HG02943 (cell line): Measurements from ENCODE around the gene SPAAR.
"Not testable (repeated sequence)": the region's sequence is repeated elsewhere in the genome, so short reads cannot be mapped to it uniquely, and the experiment has no call there.

Experiments
- ATAC-seq: cut with Tn5 transposase; IDR thresholded peaks from one replicate; pipeline ENCODE4 v1.9.1; 2021; ENCODE audit warnings: mild to moderate bottlenecking, low read depth, moderate library complexity; ENCODE audit not compliant: unreplicated experiment

Gene SPAAR

DNA sequence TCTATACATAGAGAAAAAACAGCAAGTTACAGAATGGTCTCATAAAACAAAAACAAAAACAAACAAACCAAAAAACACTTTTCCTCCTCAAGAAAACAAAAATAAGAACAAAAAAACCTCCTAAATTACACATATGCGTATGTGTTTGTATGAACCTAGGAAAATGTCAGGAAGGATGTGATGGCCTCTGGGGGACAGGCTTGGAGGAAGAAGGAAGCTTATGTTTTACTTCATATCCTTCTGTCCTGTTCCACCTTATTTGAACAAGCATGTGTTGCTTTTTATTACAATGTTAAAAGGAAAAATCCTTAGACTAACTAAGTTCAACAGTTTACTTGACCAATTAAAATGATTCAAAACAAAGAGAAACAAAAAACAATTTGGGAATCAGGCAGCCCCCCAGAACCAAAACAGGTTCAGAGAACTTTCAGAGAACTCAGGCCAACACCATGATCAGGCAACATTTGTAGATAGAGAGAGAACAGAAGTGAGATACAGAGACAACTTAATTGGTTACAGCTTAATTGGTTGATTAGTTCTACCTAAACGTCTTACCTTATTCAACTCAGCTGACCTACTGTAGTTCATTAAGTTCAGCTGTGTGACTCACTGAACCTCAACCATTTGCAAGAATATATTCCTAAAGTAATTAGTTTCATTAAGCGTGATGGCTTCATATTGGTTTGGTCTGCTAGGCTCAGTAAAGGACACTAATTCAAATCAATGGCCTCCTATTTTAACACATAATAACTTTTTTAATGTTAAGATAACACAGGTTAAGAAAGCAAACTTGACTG is 10.1 kb downstream of the SPAAR start:
- ATAC-seq = no peak

DNA sequence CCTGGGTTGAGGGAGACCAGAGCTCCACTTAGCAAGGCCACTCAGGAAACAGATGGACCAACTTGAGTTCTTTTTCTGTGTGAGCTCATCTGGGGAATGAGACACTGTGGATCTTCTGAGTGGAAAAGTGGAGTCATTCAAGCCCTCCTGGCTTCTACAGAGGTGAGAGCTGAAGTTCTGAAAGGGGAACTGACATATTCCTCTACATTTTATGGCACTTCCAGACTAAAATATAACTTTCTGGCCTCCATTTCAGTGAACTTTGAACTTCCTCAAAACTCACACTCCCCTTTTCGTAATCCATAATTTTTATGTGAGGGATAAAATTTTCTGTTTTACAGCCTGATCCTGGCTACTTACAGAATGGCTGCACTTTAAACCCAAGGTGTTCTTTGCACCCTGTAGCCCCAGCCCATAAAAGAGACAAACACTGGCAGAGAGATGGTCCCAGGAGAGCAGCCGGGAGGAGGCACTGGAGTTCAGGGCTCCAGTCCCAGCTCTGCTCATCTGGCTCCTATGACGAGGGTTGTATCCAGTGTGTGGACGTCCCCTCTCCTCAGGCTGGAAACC is 10.8 kb downstream of the SPAAR start:
- ATAC-seq = no peak

GRCh38 chr9:35923598-35923926 is 14.3 kb downstream of the SPAAR start:
- no peak for ATAC-seq

DNA sequence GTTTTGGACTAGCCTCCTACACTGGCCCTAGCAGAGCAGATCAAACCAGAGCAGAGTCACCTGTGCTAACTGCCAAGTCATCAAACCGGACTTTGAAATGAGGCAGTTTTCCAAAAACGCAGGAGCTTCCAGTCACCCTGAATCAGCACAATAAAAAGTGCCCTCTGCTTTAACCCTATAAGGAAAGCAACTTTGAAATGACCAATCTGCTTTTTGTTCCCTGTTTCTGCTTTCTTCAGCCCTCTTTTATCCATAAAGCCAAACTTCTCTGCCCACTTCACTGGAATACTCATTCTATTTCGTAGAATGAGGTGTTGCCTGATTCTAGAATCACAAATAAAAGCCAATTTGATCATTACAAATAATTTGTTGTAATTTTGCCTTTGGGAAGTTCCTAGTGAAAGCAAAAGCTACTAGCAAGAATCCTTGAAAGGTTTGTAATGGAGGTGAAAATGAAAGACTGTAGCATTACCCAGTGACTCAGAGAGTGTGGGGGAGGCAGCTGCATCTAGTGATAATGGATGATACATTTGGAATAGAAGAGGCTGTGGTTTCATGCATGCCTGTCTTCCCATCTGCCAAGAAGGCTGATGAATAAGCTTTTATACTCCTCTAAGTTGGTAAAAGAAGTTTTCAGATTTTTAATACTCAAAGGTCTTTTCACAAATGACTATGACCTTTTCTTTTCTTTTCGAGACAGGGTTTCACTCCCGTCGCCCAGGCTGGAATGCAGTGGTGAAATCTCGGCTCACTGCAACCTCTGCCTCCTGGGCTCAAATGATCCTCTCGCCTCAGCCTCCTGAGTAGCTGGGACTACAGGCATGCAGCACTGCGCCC is 14.9 kb downstream of the SPAAR start:
- no peak for ATAC-seq

- ATAC-seq = no peak
These were observed 19.5 kb downstream of the SPAAR start for GRCh38 chr9:35928591-35929452.

DNA sequence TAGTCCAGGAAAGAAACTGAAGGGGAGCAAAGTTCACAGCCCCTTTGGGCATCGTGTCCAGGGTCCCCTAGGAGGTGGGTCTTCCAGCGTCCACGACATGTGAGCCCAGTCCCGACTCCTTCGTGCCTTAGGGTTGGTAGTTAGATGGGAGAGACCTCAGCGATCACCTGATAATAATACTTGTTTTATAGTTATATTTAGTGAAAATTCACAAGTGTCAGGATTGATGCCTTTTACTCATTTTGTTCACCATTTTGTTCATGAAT is 20.1 kb downstream of the SPAAR start:
- ATAC-seq = no peak

GRCh38 chr9:35930521-35930920 is 21.2 kb downstream of the SPAAR start:
- ATAC-seq = no peak

GRCh38 chr9:35930989-35931388 is 21.7 kb downstream of the SPAAR start:
- no peak for ATAC-seq

GRCh38 chr9:35932735-35933134 is 23.4 kb downstream of the SPAAR start:
- no peak for ATAC-seq

DNA sequence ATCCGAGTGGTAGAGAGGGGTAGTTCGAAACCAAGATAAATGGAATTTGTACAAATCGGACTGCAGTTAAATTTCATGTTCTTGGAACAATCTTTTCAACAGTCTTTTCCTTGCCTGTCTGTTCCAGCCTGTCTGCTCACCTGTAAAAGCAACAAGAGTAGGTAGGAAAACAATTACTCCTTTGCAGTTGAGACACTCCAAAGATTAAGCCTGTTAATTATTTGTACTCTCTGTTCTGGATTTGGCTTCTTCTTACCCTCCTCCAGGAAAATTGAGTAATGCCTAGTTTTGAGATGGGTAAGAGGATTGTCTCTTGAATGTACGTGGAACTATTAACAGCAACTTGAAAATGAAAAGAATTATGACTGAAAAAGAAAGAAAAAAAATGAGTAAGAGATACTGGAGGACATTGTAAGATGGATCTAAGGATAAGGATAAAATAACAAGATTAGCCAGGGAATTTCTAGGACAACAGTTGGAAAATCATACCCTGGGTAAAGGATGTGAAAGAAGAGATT is 24.3 kb downstream of the SPAAR start:
- no peak for ATAC-seq

DNA sequence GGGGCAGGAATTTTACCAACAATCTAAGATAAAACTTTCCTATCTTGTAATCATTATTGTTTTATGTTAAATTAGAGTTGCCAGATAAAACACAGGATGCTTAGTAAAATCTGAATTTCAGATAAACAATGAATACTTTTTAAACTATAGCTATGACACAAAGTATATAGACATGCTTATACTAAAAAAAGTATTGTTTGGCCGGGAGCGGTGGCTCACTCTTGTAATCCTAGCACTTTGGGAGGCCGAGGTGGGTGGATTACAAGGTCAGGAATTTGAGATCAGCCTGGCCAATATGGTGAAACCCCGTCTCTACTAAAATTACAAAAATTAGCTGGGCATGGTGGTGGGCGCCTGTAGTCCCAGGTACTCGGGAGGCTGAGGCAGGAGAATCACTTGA is 24.8 kb downstream of the SPAAR start:
- ATAC-seq = not testable (repeated sequence)

DNA sequence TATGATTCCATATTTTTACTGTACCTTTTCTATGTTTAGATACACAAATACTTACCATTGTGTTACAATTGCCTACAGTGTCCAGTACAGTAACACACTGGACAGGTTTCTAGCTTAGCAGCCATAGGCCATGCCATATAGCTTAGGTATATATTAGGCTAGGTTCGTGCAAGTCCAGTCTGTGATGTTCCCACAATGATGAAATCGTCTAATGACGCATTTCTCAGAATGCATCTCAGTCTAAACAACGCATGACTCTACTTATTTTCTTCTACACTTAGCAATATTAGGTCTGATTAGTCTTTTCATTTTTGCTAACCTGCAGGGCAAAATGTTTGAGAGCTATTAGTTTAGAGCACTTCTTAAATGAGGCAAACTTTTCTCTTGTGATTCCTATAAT is 26.0 kb downstream of the SPAAR start:
- ATAC-seq = no peak

DNA sequence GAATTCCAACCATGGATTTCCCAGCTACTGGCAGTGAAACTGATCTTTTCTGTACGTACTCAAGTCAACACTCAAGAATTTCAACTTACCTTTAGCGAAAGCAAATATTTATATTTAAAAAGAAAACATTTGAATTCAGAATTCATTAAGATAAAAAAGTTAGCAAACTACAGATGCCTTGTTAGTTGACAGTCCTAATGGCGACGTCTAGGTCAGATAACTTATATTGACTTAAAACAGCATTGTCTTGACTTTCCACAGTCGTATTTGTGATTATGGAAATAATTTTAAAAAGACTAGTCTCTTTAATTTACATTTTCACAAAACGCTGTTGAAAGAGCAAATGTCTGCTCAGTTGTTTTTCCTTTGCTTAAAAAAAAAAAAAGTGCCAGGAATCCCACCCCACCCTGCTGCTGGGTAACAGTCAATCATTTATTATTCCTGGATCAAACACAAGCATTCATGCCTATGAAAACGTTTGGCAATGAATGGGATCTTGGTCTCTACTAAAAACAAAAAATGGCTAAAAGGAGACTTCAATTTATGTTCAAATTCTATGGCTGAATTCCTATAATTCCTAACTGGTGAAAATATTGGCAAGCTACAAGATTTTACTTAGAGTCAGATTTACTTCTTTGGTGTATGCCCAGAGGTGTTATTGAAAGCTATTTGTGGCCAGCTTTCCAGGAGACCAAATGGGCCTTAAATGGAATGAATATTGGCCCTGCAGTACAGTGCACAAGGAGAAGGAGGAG is 26.6 kb downstream of the SPAAR start:
- ATAC-seq = no peak

DNA sequence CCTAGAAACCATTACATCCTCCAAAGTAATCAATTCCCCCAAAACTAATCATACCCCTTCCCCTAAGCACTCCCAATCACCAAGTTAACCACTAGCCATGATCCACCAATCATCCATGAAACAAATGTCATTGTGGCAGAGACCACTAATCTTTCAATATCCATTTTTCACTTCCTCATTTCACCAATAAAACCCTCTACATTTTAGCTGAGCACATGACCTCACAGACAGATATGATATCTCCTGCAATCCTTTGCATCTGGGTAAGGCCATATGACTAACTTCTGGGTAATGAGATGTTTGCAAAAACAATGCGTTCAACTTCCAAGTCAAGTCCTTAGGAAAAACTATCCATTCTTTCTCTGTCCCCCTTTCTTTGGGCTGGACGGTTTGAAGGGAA is 27.9 kb downstream of the SPAAR start:
- ATAC-seq = no peak

DNA sequence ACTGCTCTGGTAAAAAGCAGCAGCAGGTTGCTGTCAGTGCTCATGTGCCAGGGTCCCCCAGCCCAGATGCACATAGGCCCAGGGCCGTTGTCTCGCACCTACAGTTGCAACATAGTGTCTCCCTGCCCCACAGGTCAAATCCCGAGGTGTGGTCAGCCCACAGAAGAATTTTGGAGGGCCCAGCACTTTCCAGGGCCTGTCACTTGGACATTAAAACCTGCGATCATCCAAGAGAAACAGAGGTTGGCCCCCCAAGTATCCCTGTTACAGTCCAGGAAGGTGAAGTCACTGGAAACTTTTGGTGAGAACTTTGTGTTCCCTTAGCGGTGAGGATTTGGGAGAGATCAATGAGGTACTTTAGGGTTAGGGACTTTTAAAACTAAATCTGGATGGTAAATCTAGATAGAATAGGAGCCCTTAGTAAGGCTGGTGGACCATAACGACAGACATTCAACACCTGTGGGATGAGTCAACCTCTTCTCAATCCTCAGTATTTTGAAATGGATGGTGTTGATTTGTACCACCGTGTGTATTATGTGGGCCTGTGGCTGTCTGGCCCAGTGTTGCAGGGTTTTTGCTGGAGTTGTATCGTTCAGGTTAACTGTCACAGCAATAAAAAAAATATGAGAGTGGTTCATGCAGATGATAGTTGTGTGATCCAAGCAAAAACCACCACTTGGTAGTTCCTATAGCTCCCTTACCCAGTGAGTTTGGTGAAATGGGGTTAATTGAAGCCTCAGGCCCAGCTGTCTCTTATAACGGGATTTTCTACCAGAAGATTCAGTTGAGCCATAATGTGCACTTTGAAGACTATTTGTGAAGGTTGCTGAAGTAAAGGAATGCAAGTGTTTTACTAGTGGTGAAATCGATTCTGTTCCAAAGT is 29.4 kb downstream of the SPAAR start:
- ATAC-seq = no peak

GRCh38 chr9:35939679-35940250 is 30.5 kb downstream of the SPAAR start:
- no peak for ATAC-seq

GRCh38 chr9:35940458-35941407 is 31.4 kb downstream of the SPAAR start:
- no peak for ATAC-seq

DNA sequence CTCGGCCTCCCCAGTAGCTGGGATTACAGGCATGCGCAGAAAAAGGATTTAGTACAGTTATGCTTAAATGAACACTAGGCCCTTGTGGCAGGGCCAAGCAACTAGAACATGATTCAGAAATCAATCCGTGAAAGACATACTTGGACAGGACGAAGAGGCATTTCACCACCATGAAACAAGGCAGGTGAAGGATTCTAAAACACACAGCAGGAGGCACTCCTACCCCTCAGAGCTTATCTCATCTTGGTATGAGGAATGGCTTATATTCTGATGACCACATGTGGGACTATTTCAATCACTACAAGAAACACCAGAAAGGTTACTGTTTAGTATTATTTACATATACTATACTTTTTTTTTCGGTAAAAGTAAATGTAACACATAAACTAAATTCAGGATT is 33.0 kb downstream of the SPAAR start:
- ATAC-seq = no peak
